KOPT-K1 (cell line): ENCODE measurements around the gene NOVA2.

Source experiments
- H3K27ac ChIP-seq: fragments of 200-600 bp; sonication (generic); 2 replicates; pipeline ENCODE4 v1.5.1; 2016; ENCODE audit warnings: antibody characterized with exemption, mild to moderate bottlenecking, low read depth, low read length; ENCODE audit not compliant: poor library complexity, severe bottlenecking
- H3K36me3 ChIP-seq: fragments of 200-600 bp; sonication (generic); 2 replicates; pipeline ENCODE4 v1.5.1; 2017; ENCODE audit warnings: antibody characterized with exemption, mild to moderate bottlenecking, low read length, moderate library complexity; ENCODE audit not compliant: insufficient read depth
- H3K9me3 ChIP-seq: fragments of 200-600 bp; sonication (generic); 2 replicates; pipeline ENCODE4 v1.5.1; 2017; ENCODE audit warnings: antibody characterized with exemption, low read length, mild to moderate bottlenecking; ENCODE audit not compliant: insufficient read depth, poor library complexity, severe bottlenecking

Gene NOVA2

GRCh38 chr19:45958769-45959516 lies 14.7 kb downstream of the NOVA2 start:
- Histone ChIP-seq H3K27ac (no peak overlapping the region), H3K9me3 (no peaks in the 10 kb centered on the region), H3K36me3 (no peaks in the 10 kb centered on the region)

- Histone ChIP-seq H3K36me3 (no peaks in the 10 kb centered on the region), H3K9me3 (no peaks in the 10 kb centered on the region), H3K27ac (no peak overlapping the region)
Measured at GRCh38 chr19:45958320-45958719, 15.3 kb downstream of the NOVA2 start.

GRCh38 chr19:45955905-45956608 lies 17.6 kb downstream of the NOVA2 start:
- Histone ChIP-seq H3K9me3 (no peaks in the 10 kb centered on the region), H3K27ac (no peak overlapping the region), H3K36me3 (no peaks in the 10 kb centered on the region)

GRCh38 chr19:45954156-45954555 lies 19.5 kb downstream of the NOVA2 start:
- H3K36me3 ChIP-seq, result no peaks in the 10 kb centered on the region
- no peaks in the 10 kb centered on the region for H3K9me3 ChIP-seq
- H3K27ac ChIP-seq, result no peak overlapping the region

GRCh38 chr19:45953676-45954075 lies 20.0 kb downstream of the NOVA2 start:
- Histone ChIP-seq H3K36me3 (no peaks in the 10 kb centered on the region), H3K9me3 (no peaks in the 10 kb centered on the region), H3K27ac (no peak overlapping the region)

- no peak overlapping the region for H3K27ac ChIP-seq
- no peaks in the 10 kb centered on the region for H3K36me3 ChIP-seq
- no peaks in the 10 kb centered on the region for H3K9me3 ChIP-seq
Measured at GRCh38 chr19:45952686-45953505, 20.8 kb downstream of the NOVA2 start.

GRCh38 chr19:45952341-45952685 lies 21.4 kb downstream of the NOVA2 start:
- Histone ChIP-seq H3K9me3 (no peaks in the 10 kb centered on the region), H3K36me3 (no peaks in the 10 kb centered on the region), H3K27ac (no peak overlapping the region)

GRCh38 chr19:45947926-45948325 lies 25.7 kb downstream of the NOVA2 start:
- no peak overlapping the region for H3K27ac ChIP-seq
- no peaks in the 10 kb centered on the region for H3K36me3 ChIP-seq
- H3K9me3 ChIP-seq, result no peaks in the 10 kb centered on the region

GRCh38 chr19:45940515-45940805 lies 33.2 kb downstream of the NOVA2 start:
- Histone ChIP-seq H3K9me3 (no peaks in the 10 kb centered on the region), H3K27ac (no peak overlapping the region), H3K36me3 (no peaks in the 10 kb centered on the region)

GRCh38 chr19:45939792-45940514 lies 33.7 kb downstream of the NOVA2 start:
- no peak overlapping the region for H3K27ac ChIP-seq

GRCh38 chr19:45938733-45939319 lies 34.8 kb downstream of the NOVA2 start:
- Histone ChIP-seq H3K36me3 (no peaks in the 10 kb centered on the region), H3K27ac (no peak overlapping the region), H3K9me3 (no peaks in the 10 kb centered on the region)

More at GRCh38 chr19:45939792-45940514, 33.7 kb downstream of the NOVA2 start:
- H3K36me3 ChIP-seq, result no peaks in the 10 kb centered on the region
- H3K9me3 ChIP-seq, result no peaks in the 10 kb centered on the region

GRCh38 chr19:45935267-45935666 lies 38.4 kb downstream of the NOVA2 start:
- H3K36me3 ChIP-seq, result no peaks in the 10 kb centered on the region

GRCh38 chr19:45934551-45935230 lies 39.0 kb downstream of the NOVA2 start:
- Histone ChIP-seq H3K27ac (no peak overlapping the region), H3K36me3 (no peaks in the 10 kb centered on the region), H3K9me3 (no peaks in the 10 kb centered on the region)

More at GRCh38 chr19:45935267-45935666, 38.4 kb downstream of the NOVA2 start:
- H3K27ac ChIP-seq, result no peak overlapping the region
- no peaks in the 10 kb centered on the region for H3K9me3 ChIP-seq

GRCh38 chr19:45933759-45934158 lies 39.9 kb downstream of the NOVA2 start:
- no peaks in the 10 kb centered on the region for H3K36me3 ChIP-seq
- no peak overlapping the region for H3K27ac ChIP-seq
- no peaks in the 10 kb centered on the region for H3K9me3 ChIP-seq
